Activated T-helper 2 cell treated with anti-CD3 and anti-CD28 coated beads, Interferon-gamma antibody, Interleukin-2, Interleukin-4, amounts not matched to agents 10 μg/mL and 5 μg/mL and 100 μg/mL, durations not matched to agents 14 hours and 24 hours and 36 hours (primary cell): Measurements from ENCODE around the gene LHX4. TPM values are rescaled to one million over a fixed set of nuclear protein-coding genes. Genes with fewer than 3 reads are reported as not detected.
A peak's percentile ranks its signal among the peaks of the same experiment; 100 is the strongest.

Source experiments
- DNase-seq: peaks from one replicate; pipeline ENCODE4 v3.0.0; 2021; ENCODE audit warnings: low spot score
- H3K27ac Mint-ChIP-seq: one replicate; pipeline ENCODE4 v1.8.0; 2021; ENCODE audit warnings: mixed read lengths
- H3K27me3 Mint-ChIP-seq: one replicate; pipeline ENCODE4 v1.8.0; 2021; ENCODE audit warnings: low read depth, mixed read lengths
- H3K36me3 Mint-ChIP-seq: one replicate; pipeline ENCODE4 v1.8.0; 2021; ENCODE audit warnings: low read depth, mixed read lengths
- H3K4me1 Mint-ChIP-seq: one replicate; pipeline ENCODE4 v1.8.0; 2021; ENCODE audit warnings: low read depth, mixed read lengths
- H3K4me3 Mint-ChIP-seq: one replicate; pipeline ENCODE4 v1.8.0; 2021; ENCODE audit warnings: low read depth, mild to moderate bottlenecking, moderate library complexity, mixed read lengths
- H3K9me3 Mint-ChIP-seq: one replicate; pipeline ENCODE4 v1.8.0; 2021; ENCODE audit warnings: mixed read lengths
- intact Hi-C: fragments of 100-400 bp; cut with micrococcal nuclease; formaldehyde crosslinking; loops from one replicate; pipeline ENCODE4 v1.15.1; 2023
- total RNA-seq: library from RNA; stranded (reverse); gene quantifications from 2 replicates; pipeline ENCODE4 v1.2.3, GENCODE V29; 2022

Gene LHX4
- total RNA-seq, 1 donor from 2014 or later: not detected

DNA sequence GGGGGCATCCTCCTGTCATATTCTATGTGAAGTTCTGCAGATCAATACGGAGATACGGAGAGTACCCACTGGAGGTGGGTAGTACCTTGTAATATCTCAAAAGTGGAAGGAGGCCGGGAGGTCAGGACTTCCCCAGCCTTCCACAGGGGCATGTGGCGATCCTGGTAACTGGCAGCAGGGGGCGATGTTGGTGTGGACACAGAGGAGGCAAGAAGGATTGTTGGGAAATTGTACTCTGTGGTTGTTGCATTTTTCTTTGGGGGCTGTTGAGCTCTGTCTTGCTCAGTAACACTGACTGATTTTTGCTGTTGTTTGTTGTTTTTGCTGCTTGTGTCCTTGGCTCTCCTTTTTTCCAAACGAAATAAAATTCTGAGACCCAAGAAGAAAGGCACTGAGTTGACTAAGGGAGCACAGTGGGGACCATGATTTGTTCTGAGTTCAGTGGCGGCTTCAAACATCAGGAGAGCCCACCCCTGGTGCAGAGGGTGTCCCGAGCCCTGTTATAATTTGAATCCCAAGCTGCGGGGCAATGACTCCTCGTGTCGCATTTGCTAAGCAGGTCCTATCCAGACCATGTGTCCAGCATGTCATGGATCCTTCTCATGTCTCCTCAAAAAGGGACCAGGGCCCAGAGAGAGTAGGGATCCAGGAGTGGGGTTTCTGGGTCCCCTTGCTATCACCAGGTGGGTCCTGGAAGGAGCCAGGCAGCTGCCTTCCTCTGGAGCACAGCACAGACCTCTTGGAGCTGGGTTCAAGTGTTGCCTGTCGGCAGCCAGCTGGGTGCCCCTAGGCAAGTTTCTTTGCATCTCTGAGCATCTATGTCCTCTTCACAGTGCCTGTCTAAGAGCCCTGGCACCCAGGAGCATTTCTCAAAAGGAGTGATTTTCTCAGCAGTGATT lies 22.8 kb downstream of the LHX4 start:
- no peak overlapping the region for H3K4me3 Mint-ChIP-seq
- H3K27me3 Mint-ChIP-seq: peaks cover 4% of the 10 kb centered on the region

DNA sequence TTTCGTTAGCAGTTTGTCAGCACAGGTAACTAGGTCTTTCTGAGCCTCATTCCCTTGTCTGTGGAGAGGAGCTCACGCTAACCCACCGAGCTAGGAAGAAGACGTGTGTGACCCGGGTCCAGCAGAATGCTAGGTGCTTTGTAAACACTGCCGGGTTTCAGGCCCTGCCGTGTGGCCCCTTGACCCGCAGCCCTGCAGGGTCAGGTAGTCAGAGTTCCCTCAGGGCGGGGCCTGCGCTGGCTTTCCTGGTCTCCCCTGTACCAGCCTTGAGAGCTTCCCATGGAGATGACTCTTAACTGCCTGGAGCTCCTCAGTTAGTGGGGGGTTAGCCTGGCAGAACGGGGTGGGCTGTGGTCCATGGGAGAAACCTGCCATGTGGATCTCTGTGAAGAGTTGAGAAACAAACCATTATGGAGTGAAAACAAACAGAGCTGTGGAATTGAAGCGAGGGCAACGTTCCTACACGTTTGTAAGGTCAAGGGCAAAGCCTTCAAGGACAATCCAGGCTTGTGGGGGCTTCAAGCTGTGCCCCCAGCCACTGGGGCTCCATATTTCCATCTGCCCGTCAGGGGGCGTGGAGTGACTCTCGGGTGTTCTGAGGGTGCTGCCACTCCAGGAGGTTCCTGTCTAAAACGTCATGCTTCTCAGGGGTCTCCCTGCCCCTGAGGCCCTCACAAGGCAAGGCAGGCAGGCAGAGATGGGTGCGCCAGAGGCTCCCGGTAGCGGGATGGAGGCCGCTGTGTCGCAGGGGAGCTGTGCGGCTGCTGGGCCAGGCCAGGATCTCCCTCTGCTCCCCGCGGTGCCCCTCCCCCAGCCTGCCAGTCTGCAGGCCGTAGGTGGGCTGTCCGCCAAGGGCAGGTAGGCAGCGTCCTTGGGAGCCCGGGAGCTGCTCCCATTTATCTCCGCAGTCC lies 23.8 kb downstream of the LHX4 start:
- no peak for DNase-seq
- no peaks in the 10 kb centered on the region for H3K36me3 Mint-ChIP-seq
- no peak overlapping the region for H3K4me3 Mint-ChIP-seq
- H3K27ac Mint-ChIP-seq: no peak overlapping the region
- peaks cover 4% of the 10 kb centered on the region for H3K27me3 Mint-ChIP-seq
- intact Hi-C loops: no loop called here
- H3K4me1 Mint-ChIP-seq: no peaks in the 10 kb centered on the region
- H3K9me3 Mint-ChIP-seq: no peaks in the 10 kb centered on the region

More for the DNA sequence above, 22.8 kb downstream of the LHX4 start:
- H3K9me3 Mint-ChIP-seq: no peaks in the 10 kb centered on the region
- peak; percentile 55 for DNase-seq
- H3K27ac Mint-ChIP-seq: no peak overlapping the region
- H3K36me3 Mint-ChIP-seq: no peaks in the 10 kb centered on the region
- H3K4me1 Mint-ChIP-seq: no peaks in the 10 kb centered on the region
- intact Hi-C loops: loop anchor here (1.0 kb wide), 3 partner anchors 163 to 229 kb away; no protein-coding TSS in a partner anchor

DNA sequence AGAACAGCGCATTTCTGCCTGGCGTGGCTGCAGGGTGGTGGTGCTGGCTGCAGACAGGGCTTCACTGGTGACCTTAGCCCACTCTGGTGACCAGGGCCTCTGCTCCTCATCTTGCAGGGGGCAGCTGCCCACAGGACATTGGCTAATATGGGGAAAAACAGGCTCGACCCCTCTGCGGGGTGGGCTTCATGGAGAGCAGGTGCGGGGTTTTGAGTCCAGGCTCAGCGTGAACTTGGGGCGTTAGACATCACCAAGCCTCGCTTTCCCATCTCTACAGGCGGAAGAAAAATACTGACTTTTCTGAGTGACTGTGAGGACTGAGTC lies 24.4 kb downstream of the LHX4 start:
- Mint-ChIP-seq H3K27me3 (peaks cover 4% of the 10 kb centered on the region), H3K4me1 (no peaks in the 10 kb centered on the region), H3K4me3 (no peak overlapping the region), H3K9me3 (no peaks in the 10 kb centered on the region), H3K36me3 (no peaks in the 10 kb centered on the region), H3K27ac (no peak overlapping the region)
- intact Hi-C loops: no loop called here
- no peak for DNase-seq

DNA sequence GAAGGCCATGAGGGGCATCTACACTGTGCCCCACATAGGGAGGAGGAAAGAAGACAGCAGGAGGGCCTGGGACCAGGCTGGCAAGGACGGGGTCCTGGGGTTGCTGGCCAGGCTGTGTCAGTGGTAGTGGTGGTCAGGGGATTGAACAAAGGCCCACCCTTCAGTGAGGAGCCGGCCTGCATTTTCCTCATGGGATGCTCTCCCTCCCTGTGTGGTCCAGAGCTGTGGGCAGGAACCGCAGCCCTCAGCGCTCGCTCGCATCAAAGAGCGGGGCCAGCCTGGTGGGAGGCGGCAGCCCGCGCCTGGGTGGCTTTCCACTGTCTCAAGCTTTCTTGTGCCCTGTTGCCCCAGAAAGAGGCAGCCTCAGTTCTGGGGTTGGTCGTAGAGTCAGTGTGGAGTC lies 24.8 kb downstream of the LHX4 start:
- DNase-seq: no peak
- Mint-ChIP-seq H3K9me3 (no peaks in the 10 kb centered on the region), H3K4me3 (no peak overlapping the region), H3K27me3 (peaks cover 2% of the 10 kb centered on the region), H3K36me3 (no peaks in the 10 kb centered on the region), H3K4me1 (no peaks in the 10 kb centered on the region), H3K27ac (no peak overlapping the region)
- intact Hi-C loops: no loop called here

DNA sequence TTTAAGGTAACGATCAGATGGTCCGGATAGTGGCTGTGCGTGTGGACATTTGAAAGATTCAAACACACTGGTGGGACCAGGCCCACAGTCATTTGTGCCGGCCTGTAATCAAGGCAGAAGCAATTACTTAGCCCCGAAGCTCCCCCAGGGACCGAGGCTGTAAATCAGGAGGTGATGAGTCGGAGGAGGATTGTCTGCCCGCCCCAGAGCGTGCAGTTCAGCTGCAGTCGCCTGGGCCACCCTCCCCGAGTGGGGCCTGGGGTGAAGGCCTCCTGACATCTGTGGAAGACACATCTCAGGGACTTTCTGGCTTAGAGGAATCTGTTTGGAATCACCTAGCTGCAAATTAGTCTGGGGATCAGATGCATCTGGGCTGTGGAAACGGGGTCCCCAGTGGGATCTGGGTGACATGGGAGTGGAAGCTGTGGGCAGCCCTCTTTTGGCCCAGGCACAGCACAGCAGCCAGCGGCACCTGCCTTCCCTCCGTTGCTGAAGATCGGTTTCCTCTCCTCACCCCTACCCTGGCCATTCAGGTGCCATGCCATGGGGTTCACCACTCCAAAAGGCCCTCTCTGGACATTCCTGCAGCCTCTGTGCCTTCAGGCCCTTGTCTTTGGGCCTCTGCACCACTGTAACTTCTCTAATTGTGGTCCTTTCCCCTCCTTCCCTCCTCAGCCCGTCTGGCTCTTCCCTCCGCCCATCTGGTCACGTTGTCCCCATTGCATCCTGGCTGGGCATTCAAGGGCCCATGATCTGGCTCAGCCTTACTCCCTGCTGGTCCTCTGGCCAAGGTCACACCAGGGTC lies 25.7 kb downstream of the LHX4 start:
- intact Hi-C loops: no loop called here
- Mint-ChIP-seq H3K4me1 (no peaks in the 10 kb centered on the region), H3K9me3 (no peaks in the 10 kb centered on the region), H3K4me3 (no peak overlapping the region), H3K27ac (no peak overlapping the region), H3K36me3 (no peaks in the 10 kb centered on the region), H3K27me3 (peaks cover 2% of the 10 kb centered on the region)
- no peak for DNase-seq

DNA sequence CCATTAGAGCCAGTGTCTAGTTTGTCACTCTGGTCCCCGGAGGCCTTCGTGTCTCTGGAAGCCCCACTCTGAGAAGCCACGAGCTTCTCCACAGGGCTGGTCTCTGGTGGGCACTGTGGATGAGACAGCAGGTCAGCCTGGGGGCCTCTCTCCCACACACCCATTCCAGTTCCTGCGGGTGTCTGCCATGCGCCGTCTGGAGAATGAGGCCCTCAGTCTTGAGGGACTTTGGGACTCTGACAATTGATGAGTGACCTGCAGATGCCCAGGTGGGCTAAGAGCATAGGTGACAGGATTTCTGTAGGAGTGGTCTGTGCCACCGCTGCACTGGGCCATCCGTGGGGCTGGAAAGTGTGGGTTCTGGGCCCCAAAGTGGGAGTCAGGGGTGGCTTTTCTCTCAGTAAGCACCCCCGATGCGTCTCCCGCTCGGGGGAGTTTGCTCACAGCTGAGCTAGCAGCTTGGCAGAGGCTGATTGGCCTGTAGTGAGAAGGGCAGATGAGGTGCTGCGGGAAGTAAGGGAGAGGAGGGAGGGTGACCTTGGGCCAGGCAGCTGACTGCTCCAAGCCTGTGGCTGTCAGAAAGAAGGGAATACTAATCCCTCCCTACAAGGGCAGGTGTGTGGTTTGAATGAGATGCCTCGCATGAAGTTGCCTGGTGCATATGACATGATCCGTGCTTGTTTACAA lies 26.4 kb downstream of the LHX4 start:
- Mint-ChIP-seq H3K36me3 (no peaks in the 10 kb centered on the region), H3K27me3 (peaks cover 2% of the 10 kb centered on the region), H3K4me1 (no peaks in the 10 kb centered on the region), H3K9me3 (no peaks in the 10 kb centered on the region), H3K4me3 (no peak overlapping the region), H3K27ac (no peak overlapping the region)
- intact Hi-C loops: no loop called here
- no peak for DNase-seq

DNA sequence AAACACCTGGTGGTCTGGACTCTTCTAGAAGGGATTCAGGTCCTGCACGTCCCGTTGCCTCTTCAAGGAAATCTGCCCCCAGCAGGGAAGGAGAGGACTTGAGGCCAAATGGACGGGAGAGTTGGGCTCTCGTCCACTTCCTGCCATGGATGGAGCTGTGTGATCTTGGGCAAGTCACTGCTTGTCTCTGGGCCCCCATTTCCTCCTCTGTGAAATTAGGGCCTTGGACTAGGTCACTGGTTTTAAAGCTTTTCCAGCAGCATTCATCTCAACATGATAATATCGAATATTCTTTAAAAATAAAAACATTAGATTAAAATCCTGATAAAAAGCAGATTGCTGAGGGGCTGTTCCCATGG lies 26.9 kb downstream of the LHX4 start:
- DNase-seq: no peak
- no peaks in the 10 kb centered on the region for H3K4me1 Mint-ChIP-seq
- intact Hi-C loops: no loop called here
- H3K27ac Mint-ChIP-seq: no peak overlapping the region
- H3K27me3 Mint-ChIP-seq: peaks cover 2% of the 10 kb centered on the region
- no peak overlapping the region for H3K4me3 Mint-ChIP-seq
- H3K36me3 Mint-ChIP-seq: no peaks in the 10 kb centered on the region
- no peaks in the 10 kb centered on the region for H3K9me3 Mint-ChIP-seq

DNA sequence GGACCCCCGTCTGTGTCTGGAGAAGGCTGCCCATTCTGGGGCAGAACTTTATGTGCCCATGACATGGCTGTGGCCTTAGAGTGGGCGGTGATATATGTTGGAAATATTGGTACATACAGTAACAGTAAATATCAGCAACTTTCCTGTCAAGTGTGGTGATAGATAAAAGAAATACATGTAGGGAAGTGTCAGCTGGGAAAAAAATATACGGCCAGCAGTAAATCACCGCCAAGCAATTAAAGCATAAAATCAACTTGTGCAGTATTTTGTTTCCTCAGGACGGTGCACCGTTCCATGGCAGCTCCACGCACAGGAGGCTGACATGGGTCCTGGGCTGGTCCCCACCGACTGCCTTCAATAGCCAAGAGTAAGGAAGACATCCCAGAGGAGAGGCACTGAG lies 27.4 kb downstream of the LHX4 start:
- no peak for DNase-seq

DNA sequence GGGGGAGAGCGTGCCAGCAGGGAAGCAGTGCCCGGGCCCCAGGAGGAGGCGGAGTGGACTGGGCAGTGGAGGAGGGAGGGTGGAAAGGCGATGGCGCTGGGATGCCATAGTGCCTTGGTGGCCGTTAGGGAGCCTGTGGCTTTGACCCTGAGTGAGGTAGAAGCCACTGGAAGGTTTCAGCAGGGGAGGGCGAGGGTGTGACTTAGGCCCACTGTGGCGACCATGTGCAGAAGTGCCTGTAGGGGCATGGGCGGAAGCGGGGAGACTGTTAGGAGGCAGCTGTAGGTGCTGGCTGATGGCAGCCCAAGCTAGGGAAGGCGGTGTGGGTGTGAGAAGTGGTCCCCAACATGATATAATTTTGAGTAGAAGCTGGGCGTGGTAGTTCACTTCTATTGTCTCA lies 28.2 kb downstream of the LHX4 start:
- no peaks in the 10 kb centered on the region for H3K9me3 Mint-ChIP-seq
- no peak overlapping the region for H3K4me3 Mint-ChIP-seq
- no peak overlapping the region for H3K27ac Mint-ChIP-seq
- H3K27me3 Mint-ChIP-seq: no peaks in the 10 kb centered on the region
- H3K36me3 Mint-ChIP-seq: no peaks in the 10 kb centered on the region
- intact Hi-C loops: no loop called here
- H3K4me1 Mint-ChIP-seq: no peaks in the 10 kb centered on the region
- no peak for DNase-seq

More for the DNA sequence above, 27.4 kb downstream of the LHX4 start:
- Mint-ChIP-seq H3K9me3 (no peaks in the 10 kb centered on the region), H3K4me3 (no peak overlapping the region), H3K4me1 (no peaks in the 10 kb centered on the region), H3K27ac (no peak overlapping the region), H3K36me3 (no peaks in the 10 kb centered on the region), H3K27me3 (peaks cover 2% of the 10 kb centered on the region)
- intact Hi-C loops: no loop called here

DNA sequence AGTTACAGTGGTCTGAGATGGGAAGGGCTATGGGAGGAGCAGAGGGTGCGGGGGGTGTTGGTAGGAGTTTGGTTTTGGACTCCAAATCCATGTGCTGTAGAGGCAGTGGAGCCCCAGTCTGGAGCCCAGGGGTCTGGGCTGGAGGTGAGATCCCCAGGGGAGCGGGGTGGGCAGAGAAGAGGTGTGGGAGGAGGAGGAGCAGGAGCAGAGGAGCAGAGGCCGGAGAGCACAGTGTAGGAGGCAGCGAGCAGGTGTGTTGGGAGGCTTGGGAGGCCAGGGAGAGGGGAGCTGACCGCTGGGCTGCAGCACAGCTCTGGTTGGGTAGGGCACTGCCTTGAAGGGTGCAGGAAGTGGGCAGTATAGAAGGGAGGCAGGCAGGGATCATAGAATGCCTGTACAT lies 28.9 kb downstream of the LHX4 start:
- no peak for DNase-seq
- no peak overlapping the region for H3K4me3 Mint-ChIP-seq
- intact Hi-C loops: no loop called here
- H3K27me3 Mint-ChIP-seq: no peaks in the 10 kb centered on the region
- H3K4me1 Mint-ChIP-seq: no peaks in the 10 kb centered on the region
- no peaks in the 10 kb centered on the region for H3K36me3 Mint-ChIP-seq
- H3K27ac Mint-ChIP-seq: no peak overlapping the region
- H3K9me3 Mint-ChIP-seq: no peaks in the 10 kb centered on the region

DNA sequence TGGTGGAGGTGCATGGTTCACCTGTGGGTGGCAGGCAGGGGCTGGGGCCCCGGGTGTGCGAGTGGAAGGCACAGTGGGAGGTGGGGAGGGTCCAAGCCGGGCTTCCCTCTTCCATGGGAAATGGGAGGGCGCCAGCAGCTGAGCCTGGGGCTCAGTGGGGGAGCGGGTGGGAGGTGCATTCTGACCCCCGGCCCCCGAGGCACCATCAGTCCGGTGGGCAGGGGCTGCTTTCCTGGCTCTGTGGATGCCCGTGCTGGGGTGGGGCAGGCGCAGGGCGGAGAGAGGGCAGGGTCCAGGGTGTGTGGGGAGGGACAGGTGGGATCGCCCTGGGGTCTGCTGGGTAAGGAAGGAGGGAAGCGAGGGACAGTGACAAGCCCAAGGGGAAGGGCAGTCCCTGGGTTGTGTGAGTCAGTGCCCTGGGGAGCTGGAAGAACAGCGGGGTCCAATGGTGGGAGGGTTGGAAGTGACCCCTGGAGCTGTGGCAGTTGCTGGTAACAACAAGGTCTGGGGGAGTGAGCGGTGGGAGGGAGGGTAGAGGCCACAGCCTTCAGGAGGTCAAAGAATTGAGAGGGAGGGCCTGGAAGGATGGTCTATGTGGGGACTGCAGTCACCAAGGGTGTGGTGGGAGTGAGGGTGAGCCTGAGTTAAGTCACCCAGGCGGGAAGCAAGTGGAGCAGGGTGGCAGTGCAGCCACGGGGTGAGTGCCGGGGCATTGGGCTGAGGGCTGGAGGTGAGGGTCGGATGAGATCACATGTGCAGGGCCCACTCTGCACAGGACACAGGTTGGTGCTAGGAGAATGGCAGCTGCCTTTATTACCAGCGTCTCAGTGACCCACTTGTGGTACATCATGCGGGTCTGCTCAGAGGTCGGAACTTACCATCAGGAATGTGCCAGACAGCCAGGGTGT lies 29.6 kb downstream of the LHX4 start:
- no peak for DNase-seq
- Mint-ChIP-seq H3K9me3 (no peaks in the 10 kb centered on the region), H3K27ac (no peak overlapping the region), H3K4me1 (no peaks in the 10 kb centered on the region), H3K4me3 (no peak overlapping the region), H3K27me3 (no peaks in the 10 kb centered on the region), H3K36me3 (no peaks in the 10 kb centered on the region)
- intact Hi-C loops: no loop called here
